Fibroblast of lung (primary cell): ENCODE results near the gene GRPEL2.

Experiments used
- CTCF ChIP-seq, 2 donors: IDR thresholded peaks in 1 of 2; conservative IDR thresholded peaks in 1 of 2; 1 replicate in 1 of 2; 2 replicates in 1 of 2; pipeline ENCODE4 v1.5.1; 2011 to 2012; ENCODE audit warnings: low read length in 2 of 2, control low read depth in 1 of 2, inconsistent platforms in 1 of 2, low read depth in 1 of 2, mild to moderate bottlenecking in 1 of 2
- EZH2 ChIP-seq: IDR thresholded peaks from 2 replicates; pipeline ENCODE4 v1.5.1; 2012; ENCODE audit warnings: low read length, control low read depth, mild to moderate bottlenecking; ENCODE audit errors: missing control alignments

- TF ChIP-seq CTCF (conservative IDR thresholded peaks at IDR 0.05 in 1 of 2, IDR thresholded peaks at IDR 0.05 in 1 of 2; ENCODE audit: low read depth in 1 of 2, low read length in 2 of 2), result no peak
- no peak for TF ChIP-seq EZH2
These were observed 47.4 kb downstream of the GRPEL2 start for GRCh38 chr5:149392718-149393117.
